HUES6 (cell line): Measurements from ENCODE around the gene SHC4.

Experiments
- H3K27ac ChIP-seq: 2 replicates; pipeline ENCODE4 v1.7.0; 2013; ENCODE audit warnings: low read depth, mild to moderate bottlenecking, low read length, inconsistent platforms
- H3K27me3 ChIP-seq: 2 replicates; pipeline ENCODE4 v1.6.1; 2013; ENCODE audit warnings: low read length; ENCODE audit not compliant: control insufficient read depth, insufficient read depth
- H3K36me3 ChIP-seq: 2 replicates; pipeline ENCODE4 v1.6.1; 2013; ENCODE audit warnings: low read length; ENCODE audit not compliant: control insufficient read depth, insufficient read depth
- H3K4me1 ChIP-seq: 2 replicates; pipeline ENCODE4 v1.6.1; 2013; ENCODE audit warnings: low read length; ENCODE audit not compliant: control insufficient read depth, insufficient read depth
- H3K4me3 ChIP-seq: 2 replicates; pipeline ENCODE4 v1.5.1; 2013; ENCODE audit warnings: low read depth, low read length
- H3K9ac ChIP-seq: one replicate; pipeline ENCODE4 v1.6.1; 2013; ENCODE audit warnings: mild to moderate bottlenecking, low read length
- H3K9me3 ChIP-seq: 2 replicates; pipeline ENCODE4 v1.6.1; 2013; ENCODE audit warnings: low read depth, low read length; ENCODE audit not compliant: control insufficient read depth, insufficient read depth

Gene SHC4

GRCh38 chr15:48963524-48964113 lies at the start of gene SHC4:
SHC4 (minus strand) TSS chr15:48963919; CDS start chr15:48963015, 904 bp downstream.
- H3K9ac ChIP-seq: peak within 1 kb of the TSS; percentile 27
- H3K4me3 ChIP-seq: peak within 1 kb of the TSS; percentile 63
- no peaks in the 10 kb centered on the region for H3K9me3 ChIP-seq
- peaks cover 39% of the 10 kb centered on the region for H3K27me3 ChIP-seq
- H3K4me1 ChIP-seq: peaks cover 7% of the 10 kb centered on the region; the same call in 1 of the 2 replicates
- H3K36me3 ChIP-seq: no peaks in the 10 kb centered on the region
- H3K27ac ChIP-seq: no peak within 1 kb of the TSS

- Histone ChIP-seq H3K27me3 (no peaks in the 10 kb centered on the region), H3K4me3 (no peak overlapping the region), H3K27ac (no peak overlapping the region), H3K4me1 (no peaks in the 10 kb centered on the region), H3K9ac (no peak overlapping the region), H3K9me3 (no peaks in the 10 kb centered on the region), H3K36me3 (peaks cover 62% of the 10 kb centered on the region)
These were observed 35.6 kb upstream of the SHC4 start for GRCh38 chr15:48999314-48999713.

DNA sequence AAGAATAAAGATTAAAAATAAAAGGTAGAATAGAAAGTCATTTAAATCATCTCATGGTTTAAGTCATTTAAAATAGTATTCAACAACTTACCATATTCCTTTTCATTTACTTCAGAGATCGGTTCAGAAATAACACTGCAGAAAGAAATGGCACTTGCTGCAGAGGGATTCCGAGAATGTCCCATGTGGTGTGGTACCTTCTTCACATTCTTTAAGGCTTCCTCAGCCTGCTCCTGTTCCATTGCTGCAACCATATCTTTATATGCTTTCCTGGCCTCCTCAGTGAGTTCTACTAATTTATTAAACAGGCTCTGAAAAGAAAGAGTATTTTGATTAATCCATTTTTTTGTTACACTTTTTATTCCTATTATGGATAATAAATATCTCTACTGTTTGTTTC lies 32.6 kb upstream of the SHC4 start:
- Histone ChIP-seq H3K9ac (no peak overlapping the region), H3K36me3 (peaks cover 88% of the 10 kb centered on the region), H3K27ac (no peak overlapping the region), H3K27me3 (no peaks in the 10 kb centered on the region), H3K9me3 (no peaks in the 10 kb centered on the region), H3K4me1 (no peaks in the 10 kb centered on the region), H3K4me3 (no peak overlapping the region)

DNA sequence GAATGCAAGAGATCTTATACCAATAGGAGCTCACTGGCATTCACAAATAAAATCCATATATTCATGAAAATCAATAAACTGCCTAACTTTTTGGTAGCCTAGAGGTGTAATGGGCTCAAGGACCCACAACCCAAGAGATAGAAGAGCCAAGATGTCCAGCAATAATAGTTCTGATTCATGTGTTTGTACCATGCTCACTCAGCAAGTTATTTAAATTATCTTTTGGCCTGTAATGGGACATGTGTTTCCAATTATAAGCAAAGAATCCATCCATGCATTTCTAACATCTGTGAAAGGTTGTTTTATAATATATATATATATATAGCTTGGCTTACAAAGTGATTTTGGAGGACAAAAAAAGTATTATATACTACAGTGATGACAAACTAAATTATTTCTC lies 29.7 kb upstream of the SHC4 start:
- Histone ChIP-seq H3K9me3 (no peaks in the 10 kb centered on the region), H3K4me1 (no peaks in the 10 kb centered on the region), H3K27me3 (no peaks in the 10 kb centered on the region), H3K27ac (no peak overlapping the region), H3K4me3 (no peak overlapping the region), H3K36me3 (peaks cover 71% of the 10 kb centered on the region), H3K9ac (no peak overlapping the region)

DNA sequence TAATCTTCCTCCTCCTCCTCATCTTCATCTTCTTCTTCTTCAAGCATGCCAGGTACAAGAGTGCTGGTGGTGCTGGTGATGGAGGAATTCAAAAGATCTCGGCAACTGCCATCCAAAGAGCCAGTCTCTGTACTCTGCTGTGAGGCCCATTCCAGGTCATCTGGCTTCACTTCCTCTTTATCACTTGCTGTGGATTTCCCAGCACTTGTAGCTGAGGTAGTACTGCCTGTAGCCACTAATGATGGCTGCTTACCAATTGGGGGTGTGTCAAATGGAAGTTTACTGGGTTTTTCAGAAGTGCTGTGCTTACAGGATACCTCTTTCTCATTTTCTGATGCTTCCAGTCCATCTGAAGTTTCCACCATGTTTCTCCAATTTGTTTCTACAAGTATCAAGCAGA lies 28.8 kb upstream of the SHC4 start:
- H3K4me1 ChIP-seq: no peaks in the 10 kb centered on the region
- no peak overlapping the region for H3K4me3 ChIP-seq
- H3K27me3 ChIP-seq: no peaks in the 10 kb centered on the region
- H3K27ac ChIP-seq: no peak overlapping the region
- H3K9ac ChIP-seq: no peak overlapping the region
- no peaks in the 10 kb centered on the region for H3K9me3 ChIP-seq
- peaks cover 63% of the 10 kb centered on the region for H3K36me3 ChIP-seq

DNA sequence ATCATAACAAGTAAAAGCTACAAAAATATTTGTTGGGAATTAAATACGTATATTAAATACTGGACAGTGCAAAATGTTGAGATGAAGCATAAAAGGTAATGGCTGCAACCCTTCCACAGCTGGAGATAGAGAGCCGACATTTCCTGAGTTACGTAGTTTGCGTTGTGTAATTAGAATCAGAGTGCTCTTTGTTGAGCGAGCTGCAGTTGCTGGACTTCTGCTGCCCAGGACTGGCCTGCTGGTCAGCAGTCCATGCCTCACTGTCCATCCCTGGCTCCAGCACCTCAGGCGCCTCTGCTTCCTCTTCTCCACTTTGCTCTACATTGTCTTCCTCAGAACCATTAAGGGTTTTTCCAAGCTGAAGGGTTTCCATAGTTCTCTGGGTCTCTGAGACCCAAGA lies 28.4 kb upstream of the SHC4 start:
- no peak overlapping the region for H3K4me3 ChIP-seq
- no peak overlapping the region for H3K27ac ChIP-seq
- no peak overlapping the region for H3K9ac ChIP-seq
- H3K36me3 ChIP-seq: peaks cover 59% of the 10 kb centered on the region
- no peaks in the 10 kb centered on the region for H3K9me3 ChIP-seq
- H3K27me3 ChIP-seq: no peaks in the 10 kb centered on the region
- no peaks in the 10 kb centered on the region for H3K4me1 ChIP-seq

GRCh38 chr15:48989170-48989569 lies 25.5 kb upstream of the SHC4 start:
- H3K27ac ChIP-seq: no peak overlapping the region
- H3K36me3 ChIP-seq: peaks cover 32% of the 10 kb centered on the region
- H3K27me3 ChIP-seq: no peaks in the 10 kb centered on the region
- no peak overlapping the region for H3K9ac ChIP-seq
- no peaks in the 10 kb centered on the region for H3K9me3 ChIP-seq
- no peaks in the 10 kb centered on the region for H3K4me1 ChIP-seq
- H3K4me3 ChIP-seq: no peak overlapping the region

- Histone ChIP-seq H3K27me3 (no peaks in the 10 kb centered on the region), H3K27ac (no peak overlapping the region), H3K4me3 (no peak overlapping the region), H3K9ac (no peak overlapping the region), H3K9me3 (no peaks in the 10 kb centered on the region), H3K36me3 (peaks cover 15% of the 10 kb centered on the region), H3K4me1 (no peaks in the 10 kb centered on the region)
These were observed 23.4 kb upstream of the SHC4 start for GRCh38 chr15:48987142-48987541.

GRCh38 chr15:48986240-48986639 lies 22.5 kb upstream of the SHC4 start:
- Histone ChIP-seq H3K36me3 (peaks cover 7% of the 10 kb centered on the region), H3K27ac (no peak overlapping the region), H3K4me1 (no peaks in the 10 kb centered on the region), H3K9ac (no peak overlapping the region), H3K9me3 (no peaks in the 10 kb centered on the region), H3K4me3 (no peak overlapping the region), H3K27me3 (no peaks in the 10 kb centered on the region)

DNA sequence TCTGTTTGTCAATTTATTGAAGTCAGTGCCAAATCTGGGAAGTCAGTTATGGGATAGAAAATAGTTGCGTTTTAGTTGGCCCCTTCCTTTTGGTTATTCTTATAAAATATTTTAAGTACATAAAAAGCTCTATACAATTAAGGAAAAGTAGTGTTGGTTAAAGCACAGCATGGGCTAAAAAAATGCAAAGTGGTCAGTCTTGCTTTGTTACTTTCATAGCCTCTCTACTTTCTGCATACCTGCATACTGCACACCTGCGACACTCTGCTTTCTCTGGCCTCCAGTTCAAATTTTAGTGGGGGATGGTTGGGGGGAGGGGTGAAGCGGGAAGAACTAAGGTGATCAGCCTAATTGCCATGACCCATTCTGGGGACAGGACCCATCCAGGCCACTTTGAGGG lies 21.8 kb upstream of the SHC4 start:
- H3K36me3 ChIP-seq: peaks cover 3% of the 10 kb centered on the region; the same call in 1 of the 2 replicates
- H3K4me3 ChIP-seq: no peak overlapping the region
- H3K9ac ChIP-seq: no peak overlapping the region
- no peak overlapping the region for H3K27ac ChIP-seq
- no peaks in the 10 kb centered on the region for H3K4me1 ChIP-seq
- H3K9me3 ChIP-seq: no peaks in the 10 kb centered on the region
- H3K27me3 ChIP-seq: no peaks in the 10 kb centered on the region

GRCh38 chr15:48984811-48985352 lies 21.2 kb upstream of the SHC4 start:
- Histone ChIP-seq H3K9me3 (no peaks in the 10 kb centered on the region), H3K4me3 (no peak overlapping the region), H3K9ac (no peak overlapping the region), H3K27me3 (no peaks in the 10 kb centered on the region), H3K4me1 (no peaks in the 10 kb centered on the region), H3K36me3 (no peaks in the 10 kb centered on the region), H3K27ac (no peak overlapping the region)
